HepG2 (cell line): ENCODE data around the gene SPTY2D1. TPM values are rescaled to one million over a fixed set of nuclear protein-coding genes. Genes with fewer than 3 reads are reported as not detected.

Experiments
- BRD4 ChIP-seq: sonication (generic); formaldehyde crosslinking; IDR thresholded peaks from 2 replicates; pipeline ENCODE4 v1.4.0; 2020; ENCODE audit warnings: missing genetic modification reagents
- CC2D1A ChIP-seq: sonication (generic); formaldehyde crosslinking; IDR thresholded peaks from 2 replicates; pipeline ENCODE4 v1.8.1; 2023; ENCODE audit warnings: mild to moderate bottlenecking, missing genetic modification reagents
- HIC2 ChIP-seq: sonication (generic); formaldehyde crosslinking; IDR thresholded peaks from 2 replicates; pipeline ENCODE4 v1.9.0; 2022; ENCODE audit warnings: low read depth, missing genetic modification reagents
- KDM1A ChIP-seq: IDR thresholded peaks from 2 replicates; pipeline ENCODE4 v1.6.1; 2016; ENCODE audit warnings: missing compliant biosample characterization
- KDM5B ChIP-seq: sonication (generic); formaldehyde crosslinking; IDR thresholded peaks from 2 replicates; pipeline ENCODE4 v1.4.0; 2020; ENCODE audit warnings: missing genetic modification reagents, mild to moderate bottlenecking, borderline replicate concordance
- NR2C2 ChIP-seq: sonication (generic); formaldehyde crosslinking; IDR thresholded peaks from 2 replicates; pipeline ENCODE4 v1.4.0; 2020; ENCODE audit warnings: missing genetic modification reagents, mild to moderate bottlenecking, moderate library complexity, borderline replicate concordance
- POLR2AphosphoS2 ChIP-seq: IDR thresholded peaks from 2 replicates; pipeline ENCODE4 v1.6.1; 2011; ENCODE audit warnings: low read depth, low read length, improper control_type of control experiment
- PRMT3 ChIP-seq: sonication (generic); formaldehyde crosslinking; IDR thresholded peaks from 2 replicates; pipeline ENCODE4 v1.8.1; 2022; ENCODE audit warnings: low read depth, mild to moderate bottlenecking, moderate library complexity, missing genetic modification reagents, borderline replicate concordance
- RBFOX2 ChIP-seq: fragments of 200-400 bp; formaldehyde crosslinking; IDR thresholded peaks from 2 replicates; pipeline ENCODE4 v1.6.1; 2017; ENCODE audit warnings: low read depth, mild to moderate bottlenecking, low read length
- REPIN1 ChIP-seq: sonication (generic); formaldehyde crosslinking; IDR thresholded peaks from 2 replicates; pipeline ENCODE4 v1.8.0; 2022; ENCODE audit warnings: missing genetic modification reagents, low read depth, mild to moderate bottlenecking, borderline replicate concordance
- SP4 ChIP-seq: sonication (generic); formaldehyde crosslinking; IDR thresholded peaks from 2 replicates; pipeline ENCODE4 v1.8.1; 2023; ENCODE audit warnings: mild to moderate bottlenecking, missing genetic modification reagents
- SYNCRIP ChIP-seq: fragments of 200-400 bp; formaldehyde crosslinking; IDR thresholded peaks from 2 replicates; pipeline ENCODE4 v1.6.1; 2018; ENCODE audit warnings: mild to moderate bottlenecking, low read depth, low read length; ENCODE audit not compliant: insufficient read depth
- ZBTB38 ChIP-seq: sonication (generic); formaldehyde crosslinking; IDR thresholded peaks from 2 replicates; pipeline ENCODE4 v1.5.1; 2020; ENCODE audit warnings: mild to moderate bottlenecking, missing genetic modification reagents
- ZFP41 ChIP-seq: sonication (generic); formaldehyde crosslinking; IDR thresholded peaks from 2 replicates; pipeline ENCODE4 v1.4.0; 2020; ENCODE audit warnings: mild to moderate bottlenecking, missing genetic modification reagents, borderline replicate concordance
- ZFP62 ChIP-seq: sonication (generic); formaldehyde crosslinking; IDR thresholded peaks from 2 replicates; pipeline ENCODE4 v1.4.0; 2020; ENCODE audit warnings: missing genetic modification reagents
- ZNF280D ChIP-seq: sonication (generic); formaldehyde crosslinking; IDR thresholded peaks from 2 replicates; pipeline ENCODE4 v1.5.1; 2020; ENCODE audit warnings: mild to moderate bottlenecking, missing genetic modification reagents
- ZNF331 ChIP-seq: sonication (generic); formaldehyde crosslinking; IDR thresholded peaks from 2 replicates; pipeline ENCODE4 v1.4.0; 2020; ENCODE audit warnings: missing genetic modification reagents
- ZNF446 ChIP-seq: sonication (generic); formaldehyde crosslinking; IDR thresholded peaks from 2 replicates; pipeline ENCODE4 v1.5.0; 2020; ENCODE audit warnings: mild to moderate bottlenecking, missing genetic modification reagents
- ZNF574 ChIP-seq: sonication (generic); formaldehyde crosslinking; IDR thresholded peaks from 2 replicates; pipeline ENCODE4 v1.4.0; 2020; ENCODE audit warnings: missing genetic modification reagents
- polyA plus RNA-seq, 8 experiments: library from polyadenylated mRNA; depleted of rRNA in 3 of 8; stranded (reverse) in 7 of 8; unstranded in 1 of 8; fragments of >200 nt; fragmentation: Illumina TruSeq in 4 of 8; extraction: Trizol in 4 of 8; gene quantifications; 2 replicates each; pipeline versions ENCODE4 v1.2.1 to v1.2.3, GENCODE V29; 2011 to 2016; ENCODE audit warnings: low read depth in 4 of 8, missing spikeins in 1 of 8, mixed read lengths in 1 of 8; ENCODE audit not compliant: insufficient read depth in 1 of 8
- total RNA-seq, 5 experiments: library from RNA; depleted of rRNA; stranded (reverse); fragments of >200 nt; fragmentation: Illumina TruSeq; extraction: Trizol; gene quantifications; 2 replicates each; pipeline ENCODE4 v1.2.3, GENCODE V29; 2016; ENCODE audit warnings: low read depth in 1 of 5
- TF ChIP-seq, protein P1 (sequence below): IDR thresholded peaks from 2 replicates; pipeline ENCODE4 v1.6.1; 2016; ENCODE audit warnings: missing genetic modification reagents, missing compliant biosample characterization
- TF ChIP-seq, protein P2 (sequence below): sonication (generic); formaldehyde crosslinking; IDR thresholded peaks from 2 replicates; pipeline ENCODE4 v1.4.0; 2020; ENCODE audit warnings: missing genetic modification reagents

Gene SPTY2D1
- total and polyA plus RNA-seq, 2 of the 13 experiments (the other 11 are each of a cell fraction or from before 2014, with no cell fraction given): 6.9 to 14.8 TPM

GRCh38 chr11:18634140-18635032 is at the start of gene SPTY2D1 (continued):
- TF ChIP-seq HIC2 (CRISPR knock-in tag): no peak
- TF ChIP-seq, protein P1, sequence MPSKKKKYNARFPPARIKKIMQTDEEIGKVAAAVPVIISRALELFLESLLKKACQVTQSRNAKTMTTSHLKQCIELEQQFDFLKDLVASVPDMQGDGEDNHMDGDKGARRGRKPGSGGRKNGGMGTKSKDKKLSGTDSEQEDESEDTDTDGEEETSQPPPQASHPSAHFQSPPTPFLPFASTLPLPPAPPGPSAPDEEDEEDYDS: peak; percentile 91
- no peak for TF ChIP-seq ZFP62 (CRISPR knock-in tag)
- no peak; the same call in none of the 2 replicates for TF ChIP-seq ZNF331 (CRISPR knock-in tag)
- peak; percentile 90 for TF ChIP-seq RBFOX2
- peak; percentile 53; the same call in 1 of the 2 replicates for TF ChIP-seq ZNF280D (CRISPR knock-in tag)
- no peak for TF ChIP-seq PRMT3 (CRISPR knock-in tag)
- peak; percentile 84 for TF ChIP-seq NR2C2
- no peak for TF ChIP-seq CC2D1A
- no peak for TF ChIP-seq POLR2AphosphoS2
- TF ChIP-seq SYNCRIP: no peak
- TF ChIP-seq ZBTB38 (CRISPR knock-in tag): peak; percentile 62; the same call in 1 of the 2 replicates
- no peak for TF ChIP-seq ZNF446 (CRISPR knock-in tag)
- no peak for TF ChIP-seq KDM1A (CRISPR knock-in tag)
- peak; percentile 84; the same call in 1 of the 2 replicates for TF ChIP-seq KDM5B
- TF ChIP-seq REPIN1 (CRISPR knock-in tag): peak; percentile 92; the same call in 1 of the 2 replicates
- peak; percentile 96 for TF ChIP-seq SP4 (CRISPR knock-in tag)
- TF ChIP-seq ZNF574 (CRISPR knock-in tag): peak; percentile 75
- TF ChIP-seq, protein P2, sequence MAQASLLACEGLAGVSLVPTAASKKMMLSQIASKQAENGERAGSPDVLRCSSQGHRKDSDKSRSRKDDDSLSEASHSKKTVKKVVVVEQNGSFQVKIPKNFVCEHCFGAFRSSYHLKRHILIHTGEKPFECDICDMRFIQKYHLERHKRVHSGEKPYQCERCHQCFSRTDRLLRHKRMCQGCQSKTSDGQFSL (CRISPR knock-in tag): no peak
- no peak for TF ChIP-seq ZFP41 (CRISPR knock-in tag)
- no peak for TF ChIP-seq BRD4 (CRISPR knock-in tag)
